ENCODE measurements around the gene DYRK2.

DNA sequence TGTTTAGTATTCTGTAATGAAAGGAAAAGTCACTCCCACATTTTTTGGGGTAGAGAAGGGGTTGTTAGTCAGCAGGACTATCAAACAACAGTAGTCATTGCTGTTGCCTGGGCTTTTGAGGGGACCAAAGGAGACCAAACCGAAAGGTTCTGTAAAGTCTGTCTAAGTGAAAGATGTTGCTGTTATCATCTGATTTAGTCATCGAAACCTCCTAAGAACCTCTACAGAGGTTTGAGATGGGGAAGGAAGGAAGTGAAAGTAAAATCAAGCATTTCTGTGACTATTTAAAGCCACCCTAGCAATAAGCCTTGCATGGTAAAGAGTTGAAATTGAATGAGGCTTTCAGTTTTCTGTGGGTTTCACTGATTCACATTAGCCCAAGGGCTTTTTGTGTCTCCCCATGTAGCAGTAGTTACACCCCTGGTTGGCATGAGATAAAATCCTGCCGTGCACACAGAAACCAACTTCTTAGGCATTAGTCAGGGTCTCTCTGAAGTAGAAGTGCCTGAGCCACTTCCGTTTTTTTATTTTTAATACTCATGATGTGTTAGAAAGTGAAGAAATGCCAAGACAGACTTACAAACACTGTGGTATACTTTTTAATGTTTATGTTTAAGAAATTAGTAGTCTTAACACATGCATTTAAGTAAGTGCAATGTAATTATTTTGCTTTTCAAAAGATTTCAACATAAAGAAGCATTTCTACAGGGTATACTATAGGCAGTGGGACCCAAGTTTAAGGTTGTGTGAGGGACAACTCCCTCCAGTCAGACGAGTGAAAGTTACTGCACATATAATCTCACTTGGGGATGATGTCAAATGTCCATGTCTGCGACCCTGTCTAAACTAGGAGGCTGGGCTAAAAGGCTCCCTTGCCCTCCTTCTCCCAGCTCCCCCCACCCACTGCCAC is 50.4 kb downstream of the DYRK2 start:
- TF ChIP-seq CTCF (conservative IDR thresholded peaks at IDR 0.05 in 1 of 2, IDR thresholded peaks at IDR 0.05 in 1 of 2; ENCODE audit: extremely low read depth in 1 of 2, insufficient read depth in 1 of 2, low read depth in 1 of 2, low read length in 2 of 2) (no peak), EZH2 (IDR thresholded peaks at IDR 0.05; ENCODE audit: borderline replicate concordance, low read length) (no peak)
